Thyroid gland (tissue), 4 donors: ENCODE results near the gene ICE1.
A peak's percentile ranks its signal among the peaks of the same experiment; 100 is the strongest.
"Not testable (repeated sequence)": the region's sequence is repeated elsewhere in the genome, so short reads cannot be mapped to it uniquely, and the experiment has no call there.

Experiments
- POLR2A ChIP-seq, 2 donors: fragments of 450-650 bp; IDR thresholded peaks; one replicate each; pipeline ENCODE4 v1.6.1; 2017; ENCODE audit warnings: antibody characterized with exemption in 2 of 2, mild to moderate bottlenecking in 2 of 2, moderate library complexity in 1 of 2
- TF ChIP-seq, protein P1 (sequence below), 6 experiments: fragments of 200-600 bp in 3 of 6; fragments of 450-650 bp in 3 of 6; sonication (generic) in 3 of 6; IDR thresholded peaks; one replicate each; pipeline ENCODE4 v1.5.1; 2016 to 2019; ENCODE audit warnings: antibody characterized with exemption in 6 of 6, mild to moderate bottlenecking in 2 of 6, inconsistent platforms in 1 of 6, moderate library complexity in 1 of 6

DNA sequence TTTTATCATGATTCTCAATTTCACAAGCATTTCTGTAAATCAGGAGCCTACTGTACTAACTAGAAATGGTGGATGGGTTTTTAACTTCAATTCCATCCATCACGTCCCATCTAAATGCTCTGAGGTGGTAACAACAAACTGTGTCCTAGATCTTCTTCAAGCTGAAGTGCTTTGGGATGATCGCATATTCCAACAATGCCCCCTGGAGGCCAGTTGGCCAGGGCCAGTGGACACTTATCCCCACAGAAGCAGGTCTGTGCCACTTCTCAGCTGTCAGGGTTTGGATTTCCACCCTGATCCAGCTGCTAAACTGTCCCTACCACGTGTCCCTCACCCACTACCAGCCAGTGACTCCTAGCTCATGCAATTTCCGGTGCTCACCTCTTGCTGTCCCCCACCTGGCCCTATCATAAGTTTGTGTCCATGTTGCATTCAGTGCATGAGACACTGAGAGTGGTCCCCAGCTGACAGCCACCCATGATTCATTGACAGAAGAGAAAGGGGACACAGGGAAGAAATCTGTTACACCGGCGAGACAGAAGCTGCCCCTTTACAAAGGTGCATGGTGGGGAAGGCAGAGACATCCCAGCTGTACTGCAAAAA is 28.0 kb upstream of the ICE1 start:
- TF ChIP-seq, protein P1, sequence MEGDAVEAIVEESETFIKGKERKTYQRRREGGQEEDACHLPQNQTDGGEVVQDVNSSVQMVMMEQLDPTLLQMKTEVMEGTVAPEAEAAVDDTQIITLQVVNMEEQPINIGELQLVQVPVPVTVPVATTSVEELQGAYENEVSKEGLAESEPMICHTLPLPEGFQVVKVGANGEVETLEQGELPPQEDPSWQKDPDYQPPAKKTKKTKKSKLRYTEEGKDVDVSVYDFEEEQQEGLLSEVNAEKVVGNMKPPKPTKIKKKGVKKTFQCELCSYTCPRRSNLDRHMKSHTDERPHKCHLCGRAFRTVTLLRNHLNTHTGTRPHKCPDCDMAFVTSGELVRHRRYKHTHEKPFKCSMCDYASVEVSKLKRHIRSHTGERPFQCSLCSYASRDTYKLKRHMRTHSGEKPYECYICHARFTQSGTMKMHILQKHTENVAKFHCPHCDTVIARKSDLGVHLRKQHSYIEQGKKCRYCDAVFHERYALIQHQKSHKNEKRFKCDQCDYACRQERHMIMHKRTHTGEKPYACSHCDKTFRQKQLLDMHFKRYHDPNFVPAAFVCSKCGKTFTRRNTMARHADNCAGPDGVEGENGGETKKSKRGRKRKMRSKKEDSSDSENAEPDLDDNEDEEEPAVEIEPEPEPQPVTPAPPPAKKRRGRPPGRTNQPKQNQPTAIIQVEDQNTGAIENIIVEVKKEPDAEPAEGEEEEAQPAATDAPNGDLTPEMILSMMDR (IDR thresholded peaks at IDR 0.05) = peak in 3 of 6 experiments; percentile 33 to 46 (median 45)
- not testable (repeated sequence) for TF ChIP-seq POLR2A (IDR thresholded peaks at IDR 0.05)
